Liver (tissue), 9 donors: ENCODE measurements around the gene C18orf32. TPM values are rescaled to one million over a fixed set of nuclear protein-coding genes. Genes with fewer than 3 reads are reported as not detected.

ENCODE experiments used
- DNase-seq: peaks from one replicate; pipeline ENCODE4 v3.0.0-alpha.2; 2017; ENCODE audit warnings: low spot score
- H3K27ac ChIP-seq, 2 donors: one replicate each; pipeline ENCODE4 v1.7.0; 2013; ENCODE audit warnings: inconsistent platforms in 2 of 2, low read length in 2 of 2, control low read depth in 1 of 2, low read depth in 1 of 2, mild to moderate bottlenecking in 1 of 2
- H3K27me3 ChIP-seq, 4 donors: one replicate each; pipeline versions ENCODE4 v1.6.1 to v1.7.0; 2013; ENCODE audit warnings: low read length in 3 of 4, inconsistent platforms in 1 of 4, mild to moderate bottlenecking in 1 of 4, moderate library complexity in 1 of 4; ENCODE audit not compliant: control insufficient read depth in 4 of 4, insufficient read depth in 4 of 4
- H3K36me3 ChIP-seq, 4 donors: one replicate each; pipeline versions ENCODE4 v1.6.1 to v1.7.0; 2013; ENCODE audit warnings: low read length in 3 of 4, mild to moderate bottlenecking in 3 of 4, low read depth in 1 of 4, moderate library complexity in 1 of 4; ENCODE audit not compliant: control insufficient read depth in 4 of 4, insufficient read depth in 3 of 4
- H3K4me1 ChIP-seq, 4 donors: one replicate each; pipeline versions ENCODE4 v1.6.1 to v1.7.0; 2013; ENCODE audit warnings: low read length in 3 of 4, mild to moderate bottlenecking in 3 of 4, moderate library complexity in 1 of 4; ENCODE audit not compliant: control insufficient read depth in 4 of 4, insufficient read depth in 4 of 4
- H3K4me3 ChIP-seq, 3 donors: one replicate each; pipeline versions ENCODE4 v1.6.1 to v1.7.0; 2013; ENCODE audit warnings: low read length in 3 of 3, control low read depth in 1 of 3, low read depth in 1 of 3, mild to moderate bottlenecking in 1 of 3
- H3K9ac ChIP-seq, 2 donors: one replicate each; pipeline ENCODE4 v1.7.0; 2013; ENCODE audit warnings: low read length in 2 of 2, mild to moderate bottlenecking in 2 of 2, moderate library complexity in 2 of 2, control low read depth in 1 of 2, low read depth in 1 of 2
- H3K9me3 ChIP-seq, 4 donors: one replicate each; pipeline versions ENCODE4 v1.6.1 to v1.7.0; 2013; ENCODE audit warnings: low read length in 3 of 4; ENCODE audit not compliant: control insufficient read depth in 4 of 4
- EGR1 ChIP-seq, 2 donors: IDR thresholded peaks; 2 replicates each; pipeline ENCODE4 v1.6.1; 2016 to 2018; ENCODE audit warnings: antibody characterized with exemption in 2 of 2, low read depth in 2 of 2
- FOXA1 ChIP-seq: IDR thresholded peaks from 2 replicates; pipeline ENCODE4 v1.6.1; 2016; ENCODE audit warnings: antibody characterized with exemption
- FOXA2 ChIP-seq: IDR thresholded peaks from 2 replicates; pipeline ENCODE4 v1.6.1; 2016; ENCODE audit warnings: antibody characterized with exemption
- GABPA ChIP-seq, 2 donors: IDR thresholded peaks in 1 of 2; conservative IDR thresholded peaks in 1 of 2; 2 replicates each; pipeline ENCODE4 v1.6.1; 2016; ENCODE audit warnings: antibody characterized with exemption in 2 of 2, mild to moderate bottlenecking in 1 of 2, moderate library complexity in 1 of 2
- HNF4A ChIP-seq, 2 donors: conservative IDR thresholded peaks; 2 replicates each; pipeline ENCODE4 v1.6.1; 2016; ENCODE audit warnings: antibody characterized with exemption in 2 of 2, mild to moderate bottlenecking in 2 of 2
- HNF4G ChIP-seq: IDR thresholded peaks from 2 replicates; pipeline ENCODE4 v1.6.1; 2016; ENCODE audit warnings: antibody characterized with exemption
- NR2F2 ChIP-seq: IDR thresholded peaks from 2 replicates; pipeline ENCODE4 v1.6.1; 2016; ENCODE audit warnings: antibody characterized with exemption
- RXRA ChIP-seq, 2 donors: IDR thresholded peaks; 2 replicates each; pipeline ENCODE4 v1.6.1; 2017 to 2018; ENCODE audit warnings: antibody characterized with exemption in 2 of 2, mild to moderate bottlenecking in 1 of 2
- SP1 ChIP-seq: IDR thresholded peaks from 2 replicates; pipeline ENCODE4 v1.6.1; 2018; ENCODE audit warnings: antibody characterized with exemption, mild to moderate bottlenecking
- TAF1 ChIP-seq: conservative IDR thresholded peaks from 2 replicates; pipeline ENCODE4 v1.6.1; 2016; ENCODE audit warnings: antibody characterized with exemption, mild to moderate bottlenecking
- WGBS: extraction: QIAGEN DNeasy Blood & Tissue Kit; methylation state at CpG from one replicate; pipeline ENCODE4 v1.1.7; 2013; 5-methylcytosine and 5-hydroxymethylcytosine counted together
- polyA plus RNA-seq, 2 donors: library from polyadenylated mRNA; stranded (reverse) in 1 of 2; unstranded in 1 of 2; fragments of 200-250 nt in 1 of 2; fragments of >200 nt in 1 of 2; fragmentation: Nextera tagmentation in 1 of 2; extraction: Ambion mirVana in 1 of 2; gene quantifications; one replicate each; pipeline versions ENCODE4 v1.2.1 to v1.2.3, GENCODE V29; 2013 to 2015
- total RNA-seq, 2 donors: library from RNA; depleted of rRNA; stranded (reverse); fragments of >200 nt; gene quantifications; one replicate each; pipeline ENCODE4 v1.2.3, GENCODE V29; 2014
- TF ChIP-seq, protein P1 (sequence below): IDR thresholded peaks from 2 replicates; pipeline ENCODE4 v1.6.1; 2016; ENCODE audit warnings: antibody characterized with exemption
- donor health status: healthy.
- donor health status: healthy.
- donor health status: healthy.
- donor health status: healthy.
- donor health status: healthy.

C18orf32 gene
- total and polyA plus RNA-seq, 4 donors = 12.4 to 63.2 (median 29.8) TPM

DNA sequence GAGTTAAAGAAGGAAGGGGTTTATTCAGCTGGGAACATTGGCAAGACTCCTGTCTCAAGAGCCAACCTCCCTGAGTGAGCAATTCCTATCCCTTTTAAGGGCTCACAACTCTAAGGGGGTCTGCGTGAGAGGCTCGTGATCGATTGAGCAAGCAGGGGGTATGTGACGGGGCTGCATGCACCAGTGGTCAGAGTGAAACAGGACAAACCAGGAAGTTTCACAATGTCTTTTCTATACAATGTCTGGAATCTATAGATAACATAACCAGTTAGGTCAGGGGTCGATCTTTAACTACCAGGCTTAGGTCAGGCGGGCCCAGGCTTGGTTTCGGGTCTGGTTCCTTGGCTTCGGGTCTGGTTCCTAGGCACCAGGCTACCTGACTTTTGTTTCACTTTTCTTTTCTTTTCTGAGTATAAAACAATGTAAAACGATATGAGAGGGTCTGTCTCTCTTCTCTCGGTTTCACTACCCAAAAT lies 44.7 kb upstream of the C18orf32 start (continued):
- TF ChIP-seq, protein P1, sequence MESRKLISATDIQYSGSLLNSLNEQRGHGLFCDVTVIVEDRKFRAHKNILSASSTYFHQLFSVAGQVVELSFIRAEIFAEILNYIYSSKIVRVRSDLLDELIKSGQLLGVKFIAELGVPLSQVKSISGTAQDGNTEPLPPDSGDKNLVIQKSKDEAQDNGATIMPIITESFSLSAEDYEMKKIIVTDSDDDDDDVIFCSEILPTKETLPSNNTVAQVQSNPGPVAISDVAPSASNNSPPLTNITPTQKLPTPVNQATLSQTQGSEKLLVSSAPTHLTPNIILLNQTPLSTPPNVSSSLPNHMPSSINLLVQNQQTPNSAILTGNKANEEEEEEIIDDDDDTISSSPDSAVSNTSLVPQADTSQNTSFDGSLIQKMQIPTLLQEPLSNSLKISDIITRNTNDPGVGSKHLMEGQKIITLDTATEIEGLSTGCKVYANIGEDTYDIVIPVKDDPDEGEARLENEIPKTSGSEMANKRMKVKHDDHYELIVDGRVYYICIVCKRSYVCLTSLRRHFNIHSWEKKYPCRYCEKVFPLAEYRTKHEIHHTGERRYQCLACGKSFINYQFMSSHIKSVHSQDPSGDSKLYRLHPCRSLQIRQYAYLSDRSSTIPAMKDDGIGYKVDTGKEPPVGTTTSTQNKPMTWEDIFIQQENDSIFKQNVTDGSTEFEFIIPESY = no peak

DNA sequence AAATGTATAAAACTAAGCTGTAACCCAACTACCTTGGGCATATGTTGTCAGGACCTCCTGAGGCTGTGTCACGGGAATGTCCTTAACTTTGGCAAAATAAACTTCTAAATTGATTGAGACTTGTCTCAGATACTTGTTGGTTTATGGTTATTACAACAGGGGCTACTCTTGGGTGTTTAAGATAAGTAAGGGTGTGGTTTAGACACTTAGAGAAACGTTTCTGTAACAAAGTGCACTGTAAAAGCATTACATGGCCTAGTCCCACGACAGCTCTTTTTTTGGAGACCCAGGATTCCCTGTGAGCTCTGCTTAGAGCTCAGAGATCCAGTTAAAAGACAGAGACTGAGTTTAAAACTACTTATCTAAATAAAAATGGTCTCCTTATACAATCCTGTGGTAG lies 42.6 kb upstream of the C18orf32 start:
- no peak overlapping the region for H3K4me3 ChIP-seq
- no peak for DNase-seq
- peaks cover 0 to 2% (median 0%) of the 10 kb centered on the region in 4 donors for H3K4me1 ChIP-seq
- TF ChIP-seq GABPA (IDR thresholded peaks at IDR 0.05 in 1 of 2, conservative IDR thresholded peaks at IDR 0.05 in 1 of 2) = no peak
- no peak for TF ChIP-seq HNF4G
- no peak for TF ChIP-seq HNF4A (conservative IDR thresholded peaks at IDR 0.05)
- TF ChIP-seq FOXA1 = no peak
- no peak for TF ChIP-seq TAF1
- TF ChIP-seq, protein P1 = no peak
- no peak for TF ChIP-seq FOXA2
- no peak for TF ChIP-seq RXRA (IDR thresholded peaks at IDR 0.05)
- H3K36me3 ChIP-seq = no peaks in the 10 kb centered on the region
- H3K9ac ChIP-seq = no peak overlapping the region
- no peaks in the 10 kb centered on the region for H3K9me3 ChIP-seq
- no peaks in the 10 kb centered on the region for H3K27me3 ChIP-seq
- whole genome bisulfite sequencing = 74% methylated on average over 3 of the region's 3 CpGs
- H3K27ac ChIP-seq = no peak overlapping the region

DNA sequence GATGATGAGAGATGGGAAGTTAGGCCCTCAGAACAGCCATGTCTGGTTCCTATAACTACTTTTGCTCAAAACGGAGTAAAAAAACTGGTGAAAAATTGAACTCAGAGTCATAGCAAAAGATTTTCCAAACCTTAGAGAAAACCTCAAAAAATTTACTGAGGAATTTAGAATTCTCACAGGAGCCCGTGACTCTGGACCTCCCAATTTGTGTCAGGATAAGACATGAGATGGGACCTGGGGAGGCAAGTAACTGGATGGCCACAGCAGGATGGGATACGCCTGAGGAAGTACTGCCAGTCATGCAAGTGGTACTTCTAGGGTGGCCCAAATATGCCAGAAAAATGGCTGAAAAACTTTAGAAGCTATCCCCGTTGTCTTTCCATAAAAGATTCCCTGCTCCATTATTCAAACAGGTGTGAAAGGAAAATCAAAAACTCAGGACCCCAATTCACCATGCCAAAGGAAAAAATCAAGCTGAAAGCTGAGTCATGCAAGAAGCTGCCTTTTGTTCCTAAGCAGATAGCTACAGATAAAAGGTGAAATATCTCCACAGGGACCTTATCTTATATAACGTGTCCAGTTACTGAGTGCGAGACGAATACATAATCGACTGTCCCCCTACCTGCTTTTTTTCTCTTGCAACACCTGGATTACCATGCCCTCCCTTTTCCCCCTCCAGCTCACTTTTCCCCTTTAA lies 40.7 kb upstream of the C18orf32 start:
- Histone ChIP-seq H3K4me3 (no peak overlapping the region), H3K4me1 (no peaks in the 10 kb centered on the region), H3K27ac (no peak overlapping the region), H3K36me3 (no peaks in the 10 kb centered on the region), H3K27me3 (no peaks in the 10 kb centered on the region), H3K9me3 (no peaks in the 10 kb centered on the region), H3K9ac (no peak overlapping the region)
- no peak for TF ChIP-seq RXRA (IDR thresholded peaks at IDR 0.05)
- TF ChIP-seq GABPA (IDR thresholded peaks at IDR 0.05 in 1 of 2, conservative IDR thresholded peaks at IDR 0.05 in 1 of 2) = no peak
- TF ChIP-seq, protein P1 = no peak
- TF ChIP-seq HNF4A (conservative IDR thresholded peaks at IDR 0.05) = no peak
- no peak for TF ChIP-seq FOXA1
- no peak for TF ChIP-seq EGR1 (IDR thresholded peaks at IDR 0.05; ENCODE audit: low read depth in 2 of 2)
- TF ChIP-seq SP1 = no peak
- TF ChIP-seq NR2F2 = no peak
- no peak for DNase-seq
- 66% methylated on average over 8 of the region's 8 CpGs for WGBS
